Neural progenitor cell (in vitro differentiated cells): ENCODE data around the gene VTI1A. TPM values are rescaled to one million over a fixed set of nuclear protein-coding genes. Genes with fewer than 3 reads are reported as not detected.

Experiments
- DNase-seq: peaks from one replicate; pipeline ENCODE4 v3.0.0-alpha.2; 2016; ENCODE audit warnings: low spot score
- H2AFZ ChIP-seq: fragments of 200-600 bp; sonication (generic); replicated peaks from 2 replicates; pipeline ENCODE4 v1.6.1; 2016; ENCODE audit warnings: antibody characterized with exemption
- H3F3A ChIP-seq: fragments of 200-600 bp; sonication (generic); 2 replicates; pipeline ENCODE4 v1.6.1; 2016; ENCODE audit warnings: antibody characterized with exemption, low read depth
- H3K27ac ChIP-seq: fragments of 200-600 bp; sonication (generic); 2 replicates; pipeline ENCODE4 v1.5.1; 2016; ENCODE audit warnings: mild to moderate bottlenecking
- H3K27me3 ChIP-seq: fragments of 200-600 bp; sonication (generic); 2 replicates; pipeline ENCODE4 v1.6.1; 2016; ENCODE audit warnings: mild to moderate bottlenecking, moderate library complexity
- H3K36me3 ChIP-seq: fragments of 200-600 bp; sonication (generic); 2 replicates; pipeline ENCODE4 v1.5.1; 2016
- H3K4me1 ChIP-seq: fragments of 200-600 bp; sonication (generic); 2 replicates; pipeline ENCODE4 v1.6.1; 2016; ENCODE audit warnings: mixed run types
- H3K4me2 ChIP-seq: fragments of 200-600 bp; sonication (generic); 2 replicates; pipeline ENCODE4 v1.6.1; 2016
- H3K4me3 ChIP-seq: fragments of 200-600 bp; sonication (generic); 2 replicates; pipeline ENCODE4 v1.5.1; 2016
- H3K79me2 ChIP-seq: fragments of 200-600 bp; sonication (generic); 2 replicates; pipeline ENCODE4 v1.6.1; 2016; ENCODE audit warnings: low read depth
- H3K9ac ChIP-seq: fragments of 200-600 bp; sonication (generic); 2 replicates; pipeline ENCODE4 v1.6.1; 2016
- H3K9me3 ChIP-seq: fragments of 200-600 bp; sonication (generic); 2 replicates; pipeline ENCODE4 v1.5.1; 2016; ENCODE audit warnings: low read depth
- H4K20me1 ChIP-seq: fragments of 200-600 bp; sonication (generic); 2 replicates; pipeline ENCODE4 v1.6.1; 2016; ENCODE audit warnings: low read depth
- H3K27ac Mint-ChIP-seq: 3 replicates; pipeline ENCODE4 v1.8.0; 2021; ENCODE audit warnings: mixed read lengths
- H3K27me3 Mint-ChIP-seq: 2 replicates; pipeline ENCODE4 v1.8.0; 2022; ENCODE audit warnings: low read depth, mild to moderate bottlenecking, inconsistent platforms, moderate library complexity, mixed read lengths; ENCODE audit not compliant: insufficient read depth
- H3K36me3 Mint-ChIP-seq: 3 replicates; pipeline ENCODE4 v1.8.0; 2021; ENCODE audit warnings: mixed read lengths
- H3K4me1 Mint-ChIP-seq: 3 replicates; pipeline ENCODE4 v1.8.0; 2021; ENCODE audit warnings: mixed read lengths
- H3K4me3 Mint-ChIP-seq: 3 replicates; pipeline ENCODE4 v1.8.0; 2021; ENCODE audit warnings: mild to moderate bottlenecking, moderate library complexity, mixed read lengths
- H3K9me3 Mint-ChIP-seq: 3 replicates; pipeline ENCODE4 v1.8.0; 2020; ENCODE audit warnings: mixed read lengths
- EZH2 ChIP-seq: fragments of 200-600 bp; sonication (generic); IDR thresholded peaks from 2 replicates; pipeline ENCODE4 v1.6.1; 2017; ENCODE audit warnings: antibody characterized with exemption, mild to moderate bottlenecking, moderate library complexity
- EZH2phosphoT487 ChIP-seq: fragments of 200-600 bp; sonication (generic); IDR thresholded peaks from 2 replicates; pipeline ENCODE4 v1.6.1; 2017; ENCODE audit warnings: antibody characterized with exemption
- total RNA-seq: library from RNA; depleted of rRNA; stranded (reverse); fragments of >200 nt; gene quantifications from 2 replicates; pipeline ENCODE4 v1.2.3, GENCODE V29; 2015; ENCODE audit warnings: low replicate concordance
- TF ChIP-seq, protein P1 (sequence below): fragments of 200-600 bp; sonication (generic); IDR thresholded peaks from 2 replicates; pipeline ENCODE4 v1.5.1; 2017; ENCODE audit warnings: antibody characterized with exemption, mild to moderate bottlenecking

VTI1A gene
- total RNA-seq, 1 donor from 2014 or later: 28.8 TPM

DNA sequence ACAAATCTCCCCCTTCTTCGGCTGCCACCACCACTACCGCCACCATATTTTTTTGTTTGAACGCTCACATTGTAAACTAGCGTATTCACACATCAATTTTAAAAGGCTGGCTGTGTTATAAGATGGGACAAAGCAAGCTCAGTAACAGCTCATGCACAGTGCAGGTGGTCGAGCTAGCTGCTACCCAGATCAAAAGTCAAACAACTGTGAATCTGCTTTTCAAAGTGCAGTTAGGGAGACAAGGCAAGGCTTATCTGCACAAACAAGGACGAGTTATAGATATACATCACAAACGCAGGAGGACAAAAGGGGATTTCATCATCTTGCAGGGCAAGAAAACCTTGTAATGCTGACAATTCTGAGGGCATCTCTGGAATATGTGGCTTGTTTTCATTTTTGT lies 231.6 kb downstream of the VTI1A start:
- Histone ChIP-seq H3K9ac (no peak overlapping the region), H2AFZ (peak overlapping the region; percentile 9), H3K36me3 (no peaks in the 10 kb centered on the region), H3K79me2 (no peaks in the 10 kb centered on the region), H3K27me3 (no peaks in the 10 kb centered on the region), H4K20me1 (no peaks in the 10 kb centered on the region), H3F3A (peaks cover 3% of the 10 kb centered on the region), H3K4me2 (peak overlapping the region; percentile 39), H3K4me3 (no peak overlapping the region), H3K4me1 (peaks cover 6% of the 10 kb centered on the region), H3K9me3 (no peaks in the 10 kb centered on the region), H3K27ac (no peak overlapping the region)
- DNase-seq: no peak
- Mint-ChIP-seq H3K27me3 (no peaks in the 10 kb centered on the region), H3K9me3 (no peaks in the 10 kb centered on the region), H3K4me1 (no peaks in the 10 kb centered on the region), H3K27ac (no peak overlapping the region), H3K36me3 (no peaks in the 10 kb centered on the region), H3K4me3 (no peak overlapping the region)
- TF ChIP-seq EZH2: no peak
- TF ChIP-seq EZH2phosphoT487: no peak
- TF ChIP-seq, protein P1, sequence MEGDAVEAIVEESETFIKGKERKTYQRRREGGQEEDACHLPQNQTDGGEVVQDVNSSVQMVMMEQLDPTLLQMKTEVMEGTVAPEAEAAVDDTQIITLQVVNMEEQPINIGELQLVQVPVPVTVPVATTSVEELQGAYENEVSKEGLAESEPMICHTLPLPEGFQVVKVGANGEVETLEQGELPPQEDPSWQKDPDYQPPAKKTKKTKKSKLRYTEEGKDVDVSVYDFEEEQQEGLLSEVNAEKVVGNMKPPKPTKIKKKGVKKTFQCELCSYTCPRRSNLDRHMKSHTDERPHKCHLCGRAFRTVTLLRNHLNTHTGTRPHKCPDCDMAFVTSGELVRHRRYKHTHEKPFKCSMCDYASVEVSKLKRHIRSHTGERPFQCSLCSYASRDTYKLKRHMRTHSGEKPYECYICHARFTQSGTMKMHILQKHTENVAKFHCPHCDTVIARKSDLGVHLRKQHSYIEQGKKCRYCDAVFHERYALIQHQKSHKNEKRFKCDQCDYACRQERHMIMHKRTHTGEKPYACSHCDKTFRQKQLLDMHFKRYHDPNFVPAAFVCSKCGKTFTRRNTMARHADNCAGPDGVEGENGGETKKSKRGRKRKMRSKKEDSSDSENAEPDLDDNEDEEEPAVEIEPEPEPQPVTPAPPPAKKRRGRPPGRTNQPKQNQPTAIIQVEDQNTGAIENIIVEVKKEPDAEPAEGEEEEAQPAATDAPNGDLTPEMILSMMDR: no peak

DNA sequence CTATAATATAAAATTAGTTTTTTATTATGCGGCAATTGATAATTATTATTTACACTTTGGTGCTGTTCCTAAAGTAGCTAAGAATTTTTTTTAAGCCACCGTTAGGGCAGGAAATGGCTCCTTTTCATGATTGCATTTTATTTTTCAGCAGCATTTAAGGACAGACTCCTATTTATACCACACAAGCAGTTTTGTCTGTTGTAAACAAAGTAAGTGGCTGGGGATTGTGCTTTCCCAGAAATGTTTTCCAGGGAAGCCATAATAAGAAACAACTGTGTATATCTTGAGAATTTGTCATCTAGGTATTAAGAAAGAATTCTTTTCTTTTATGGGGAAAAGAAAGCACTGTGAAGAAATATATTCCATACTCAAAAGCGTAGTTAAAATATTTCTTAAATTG lies 232.0 kb downstream of the VTI1A start:
- no peaks in the 10 kb centered on the region for H3K27me3 ChIP-seq
- no peak overlapping the region for H3K4me2 ChIP-seq
- no peak overlapping the region for H3K4me3 Mint-ChIP-seq
- H3K27me3 Mint-ChIP-seq: no peaks in the 10 kb centered on the region
- no peak overlapping the region for H3K27ac ChIP-seq
- TF ChIP-seq EZH2phosphoT487 (no peak), EZH2 (no peak)
- TF ChIP-seq, protein P1: no peak
- H3K27ac Mint-ChIP-seq: no peak overlapping the region
- no peaks in the 10 kb centered on the region for H3K4me1 Mint-ChIP-seq
- H4K20me1 ChIP-seq: no peaks in the 10 kb centered on the region
- no peak overlapping the region for H2AFZ ChIP-seq
- H3K9ac ChIP-seq: no peak overlapping the region
- peaks cover 6% of the 10 kb centered on the region for H3K4me1 ChIP-seq
- no peaks in the 10 kb centered on the region for H3K36me3 ChIP-seq
- no peaks in the 10 kb centered on the region for H3K79me2 ChIP-seq
- H3K4me3 ChIP-seq: no peak overlapping the region
- no peaks in the 10 kb centered on the region for H3K9me3 ChIP-seq
- no peak for DNase-seq
- H3F3A ChIP-seq: peaks cover 3% of the 10 kb centered on the region
- H3K36me3 Mint-ChIP-seq: no peaks in the 10 kb centered on the region
- no peaks in the 10 kb centered on the region for H3K9me3 Mint-ChIP-seq

DNA sequence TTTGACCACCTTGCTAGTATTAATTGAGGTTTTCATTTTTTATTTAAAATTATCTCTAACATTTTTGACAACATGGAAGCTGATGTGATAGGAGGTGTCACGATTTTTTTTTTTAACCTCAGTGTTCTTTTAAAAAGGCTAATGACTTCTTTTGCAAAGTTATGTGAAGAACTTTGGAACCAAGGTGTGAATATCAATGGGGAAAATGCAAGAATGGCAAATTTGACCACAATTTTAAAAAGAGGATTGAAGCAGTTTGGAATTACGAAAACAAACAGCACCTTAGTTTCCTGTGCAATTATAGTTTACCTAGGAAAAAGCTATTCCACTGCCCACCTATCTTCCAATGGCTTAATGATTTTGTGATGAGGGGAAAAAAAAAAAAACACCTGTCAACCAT lies 232.4 kb downstream of the VTI1A start:
- H3K9me3 Mint-ChIP-seq: no peaks in the 10 kb centered on the region
- no peaks in the 10 kb centered on the region for H3K27me3 Mint-ChIP-seq
- Histone ChIP-seq H3K9ac (no peak overlapping the region), H4K20me1 (no peaks in the 10 kb centered on the region), H2AFZ (no peak overlapping the region), H3K4me3 (no peak overlapping the region), H3K27ac (no peak overlapping the region), H3K9me3 (no peaks in the 10 kb centered on the region), H3K4me2 (no peak overlapping the region), H3K79me2 (no peaks in the 10 kb centered on the region), H3K4me1 (peaks cover 6% of the 10 kb centered on the region), H3F3A (peaks cover 3% of the 10 kb centered on the region), H3K36me3 (no peaks in the 10 kb centered on the region), H3K27me3 (no peaks in the 10 kb centered on the region)
- no peak for DNase-seq
- no peak overlapping the region for H3K4me3 Mint-ChIP-seq
- no peaks in the 10 kb centered on the region for H3K36me3 Mint-ChIP-seq
- TF ChIP-seq EZH2phosphoT487 (no peak), EZH2 (no peak)
- TF ChIP-seq, protein P1: no peak
- no peak overlapping the region for H3K27ac Mint-ChIP-seq
- H3K4me1 Mint-ChIP-seq: no peaks in the 10 kb centered on the region

DNA sequence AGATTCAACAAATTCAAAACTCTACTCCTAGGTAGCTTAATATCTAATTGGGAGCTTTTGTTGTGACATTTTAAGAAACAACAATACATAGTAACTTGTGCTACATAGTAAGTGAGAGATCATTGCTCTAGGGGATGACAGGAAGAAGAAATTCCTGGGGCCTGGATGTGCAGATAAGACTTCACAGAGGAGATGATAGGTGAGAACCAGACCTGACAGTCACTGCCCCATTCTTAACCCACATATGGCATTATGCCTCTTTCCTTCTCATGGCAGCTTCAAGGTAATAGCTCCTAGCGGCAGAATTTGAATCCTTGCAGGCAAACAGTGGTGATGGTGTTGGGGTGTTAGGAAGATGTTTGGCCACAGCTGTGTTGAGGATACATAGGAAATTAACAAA lies 233.6 kb downstream of the VTI1A start:
- Histone ChIP-seq H3K4me3 (no peak overlapping the region), H3K27me3 (no peaks in the 10 kb centered on the region), H2AFZ (no peak overlapping the region), H3K4me1 (peaks cover 6% of the 10 kb centered on the region), H3F3A (peaks cover 3% of the 10 kb centered on the region), H4K20me1 (no peaks in the 10 kb centered on the region), H3K9ac (no peak overlapping the region), H3K9me3 (no peaks in the 10 kb centered on the region), H3K36me3 (no peaks in the 10 kb centered on the region), H3K27ac (no peak overlapping the region), H3K4me2 (no peak overlapping the region), H3K79me2 (no peaks in the 10 kb centered on the region)
- Mint-ChIP-seq H3K36me3 (no peaks in the 10 kb centered on the region), H3K4me3 (no peak overlapping the region), H3K4me1 (no peaks in the 10 kb centered on the region), H3K27me3 (no peaks in the 10 kb centered on the region), H3K9me3 (no peaks in the 10 kb centered on the region), H3K27ac (no peak overlapping the region)
- TF ChIP-seq EZH2phosphoT487 (no peak), EZH2 (no peak)
- TF ChIP-seq, protein P1: no peak
- no peak for DNase-seq
